Activated T-cell treated with anti-CD3 and anti-CD28 coated beads, Interleukin-2, amount 50 U/mL, for 4 hours (primary cell): ENCODE data around the gene NUP210L. TPM values are rescaled to one million over a fixed set of nuclear protein-coding genes. Genes with fewer than 3 reads are reported as not detected.

ENCODE experiments used
- ATAC-seq, 2 donors: fragments of 200-7000 bp; cut with Tn5 transposase; one replicate each; pipeline ENCODE4 v1.10.0; 2021
- DNase-seq: peaks from one replicate; pipeline ENCODE4 v3.0.0-alpha.2; 2020
- H3K27me3 Mint-ChIP-seq: one replicate; pipeline ENCODE4 v1.8.0; 2021; ENCODE audit warnings: low read depth, mixed read lengths
- H3K36me3 Mint-ChIP-seq: one replicate; pipeline ENCODE4 v1.8.0; 2022; ENCODE audit warnings: mixed read lengths; ENCODE audit not compliant: insufficient read depth
- H3K4me1 Mint-ChIP-seq: one replicate; pipeline ENCODE4 v1.8.0; 2021; ENCODE audit warnings: low read depth, mixed read lengths
- H3K4me3 Mint-ChIP-seq: one replicate; pipeline ENCODE4 v1.8.0; 2021; ENCODE audit warnings: mild to moderate bottlenecking, moderate library complexity, mixed read lengths
- H3K9me3 Mint-ChIP-seq: one replicate; pipeline ENCODE4 v1.8.0; 2021; ENCODE audit warnings: mixed read lengths
- total RNA-seq, 3 donors: library from RNA; stranded (reverse); gene quantifications; one replicate each; pipeline ENCODE4 v1.2.1, GENCODE V29; 2021

The NUP210L gene
- total RNA-seq, 3 donors from 2014 or later, result 0.05 to 0.08 (median 0.08) TPM

DNA sequence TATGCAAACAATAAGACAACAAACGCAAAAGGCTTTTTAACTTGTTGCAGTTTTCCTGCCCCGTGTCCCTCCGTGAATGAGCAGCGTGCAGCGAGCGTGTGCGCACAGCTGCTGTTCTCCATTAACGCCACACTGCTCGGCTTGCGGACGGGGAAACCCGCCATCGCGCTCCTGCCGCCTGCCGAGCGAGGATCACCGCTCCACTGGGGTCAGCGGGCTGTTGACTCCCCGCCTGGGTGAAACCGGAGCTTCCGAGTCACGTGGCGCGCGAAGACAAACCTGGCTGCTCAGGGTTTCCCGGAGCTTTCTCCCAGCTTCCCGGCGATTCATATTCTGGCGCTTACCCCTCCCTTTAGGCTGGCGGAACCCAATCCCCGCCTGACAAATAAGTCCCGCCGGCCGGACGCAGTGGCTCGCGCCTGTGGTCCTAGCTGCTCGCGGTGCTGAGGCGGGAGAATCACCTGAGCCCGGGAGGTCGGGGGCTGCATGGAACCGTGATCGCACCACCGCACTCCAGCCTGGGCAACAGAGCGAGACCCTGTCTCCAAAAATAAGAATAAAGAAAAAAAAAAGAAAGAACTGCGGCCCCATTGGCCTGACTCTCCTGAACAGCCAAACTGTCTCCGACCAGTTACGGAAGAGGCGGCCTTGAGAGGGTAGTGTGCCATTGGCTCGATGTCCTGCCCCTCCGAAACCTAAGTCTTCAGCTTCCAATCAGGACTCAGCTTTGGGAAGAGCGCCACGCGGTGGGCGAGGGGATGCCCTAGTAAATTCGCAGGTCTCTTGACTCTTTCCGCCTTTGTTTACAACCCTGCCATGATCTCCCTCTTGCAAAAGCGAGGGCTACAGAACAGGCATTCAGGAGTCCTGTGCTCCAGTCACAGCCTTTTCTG, 187.5 kb downstream of the NUP210L start, which contains the start of gene CREB3L4:
Gene CREB3L4 (plus strand): TSS at position 796 of the 893 bp plus-strand sequence. CDS start 624 bp downstream, outside the sequence.
- Mint-ChIP-seq H3K4me3 (peak within 1 kb of the TSS; percentile 85), H3K9me3 (no peaks in the 10 kb centered on the region), H3K36me3 (no peaks in the 10 kb centered on the region), H3K4me1 (peaks cover 47% of the 10 kb centered on the region), H3K27me3 (no peaks in the 10 kb centered on the region)
- ATAC-seq (peak; percentile 88 to 90), DNase-seq (peak; percentile 75)

DNA sequence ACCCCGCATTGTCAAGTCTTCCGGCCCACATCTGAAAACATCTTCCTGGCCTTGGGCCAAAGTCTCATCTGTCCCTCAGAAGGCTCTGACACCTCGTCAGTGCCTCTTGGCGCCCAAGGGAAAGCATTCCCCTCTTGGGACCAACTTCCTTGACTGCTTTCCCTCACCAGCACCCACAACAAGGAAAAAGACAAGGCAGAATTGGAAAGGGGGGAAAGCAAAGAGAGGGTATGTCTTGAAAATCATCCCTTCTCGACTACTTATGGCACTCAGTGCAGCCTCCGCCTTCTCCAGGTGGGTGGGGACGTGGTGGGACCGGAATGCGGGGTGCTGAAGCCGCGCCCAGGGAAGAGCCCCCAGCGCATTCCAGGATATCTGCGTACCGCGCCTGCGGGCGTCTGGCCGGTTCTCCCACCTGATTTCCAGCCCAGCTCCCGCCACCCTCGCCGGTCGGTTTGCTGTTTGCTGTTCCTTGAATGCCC, 191.0 kb downstream of the NUP210L start:
- DNase-seq (no peak), ATAC-seq (no peak)
- Mint-ChIP-seq H3K4me1 (peaks cover 59% of the 10 kb centered on the region), H3K4me3 (peak overlapping the region; percentile 94), H3K27me3 (no peaks in the 10 kb centered on the region), H3K9me3 (no peaks in the 10 kb centered on the region), H3K36me3 (peaks cover 3% of the 10 kb centered on the region)

DNA sequence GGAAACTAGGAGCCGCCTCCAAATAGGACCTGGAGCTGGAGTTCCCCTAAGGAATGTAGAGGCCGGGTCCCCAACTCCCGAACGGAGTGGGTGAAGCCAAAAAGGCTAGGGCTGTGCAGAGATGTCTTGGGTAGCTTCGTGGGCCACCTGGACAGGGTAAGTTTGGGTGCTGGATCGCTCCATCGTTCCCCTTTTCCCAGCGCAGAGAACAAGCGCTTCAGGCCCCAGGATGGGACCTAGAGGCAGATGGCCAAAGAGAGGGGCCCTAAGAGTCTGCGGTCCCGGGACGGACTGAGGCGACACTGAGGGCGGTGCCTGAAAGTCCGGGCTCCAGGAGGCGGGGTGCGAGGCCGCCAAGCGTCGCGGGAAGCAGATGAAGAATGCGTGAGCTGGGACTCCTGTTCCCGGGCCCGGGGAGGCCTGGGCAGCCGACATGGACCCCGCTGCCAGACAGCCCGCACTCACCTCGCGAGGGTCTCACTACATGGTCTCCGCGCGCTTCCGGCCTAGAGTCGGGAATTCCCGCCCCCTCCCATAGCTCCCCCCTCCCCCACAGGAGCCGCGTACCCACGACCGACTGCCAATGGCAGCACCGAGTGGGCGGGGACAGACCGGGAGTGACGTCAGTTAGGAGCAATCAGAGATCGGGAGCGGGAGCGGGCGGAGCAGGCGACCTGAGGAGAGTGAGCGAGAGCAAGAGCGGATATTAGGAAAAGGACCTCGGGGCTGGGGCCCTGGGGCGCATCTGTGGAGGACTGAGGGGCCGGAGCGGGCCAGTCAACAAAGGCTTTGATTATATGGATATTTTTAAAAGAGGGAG, 191.6 kb downstream of the NUP210L start, which contains the start of gene SLC39A1:
Gene SLC39A1 (minus strand): TSS at position 508 of the 820 bp plus-strand sequence. CDS start 822 bp downstream, outside the sequence.
- H3K9me3 Mint-ChIP-seq, result no peaks in the 10 kb centered on the region
- H3K4me3 Mint-ChIP-seq, result peak within 1 kb of the TSS; percentile 94
- ATAC-seq, result peak; percentile 54 to 62
- no peaks in the 10 kb centered on the region for H3K27me3 Mint-ChIP-seq
- peak; percentile 94 for DNase-seq
- H3K4me1 Mint-ChIP-seq, result peaks cover 61% of the 10 kb centered on the region
- H3K36me3 Mint-ChIP-seq, result peaks cover 3% of the 10 kb centered on the region

DNA sequence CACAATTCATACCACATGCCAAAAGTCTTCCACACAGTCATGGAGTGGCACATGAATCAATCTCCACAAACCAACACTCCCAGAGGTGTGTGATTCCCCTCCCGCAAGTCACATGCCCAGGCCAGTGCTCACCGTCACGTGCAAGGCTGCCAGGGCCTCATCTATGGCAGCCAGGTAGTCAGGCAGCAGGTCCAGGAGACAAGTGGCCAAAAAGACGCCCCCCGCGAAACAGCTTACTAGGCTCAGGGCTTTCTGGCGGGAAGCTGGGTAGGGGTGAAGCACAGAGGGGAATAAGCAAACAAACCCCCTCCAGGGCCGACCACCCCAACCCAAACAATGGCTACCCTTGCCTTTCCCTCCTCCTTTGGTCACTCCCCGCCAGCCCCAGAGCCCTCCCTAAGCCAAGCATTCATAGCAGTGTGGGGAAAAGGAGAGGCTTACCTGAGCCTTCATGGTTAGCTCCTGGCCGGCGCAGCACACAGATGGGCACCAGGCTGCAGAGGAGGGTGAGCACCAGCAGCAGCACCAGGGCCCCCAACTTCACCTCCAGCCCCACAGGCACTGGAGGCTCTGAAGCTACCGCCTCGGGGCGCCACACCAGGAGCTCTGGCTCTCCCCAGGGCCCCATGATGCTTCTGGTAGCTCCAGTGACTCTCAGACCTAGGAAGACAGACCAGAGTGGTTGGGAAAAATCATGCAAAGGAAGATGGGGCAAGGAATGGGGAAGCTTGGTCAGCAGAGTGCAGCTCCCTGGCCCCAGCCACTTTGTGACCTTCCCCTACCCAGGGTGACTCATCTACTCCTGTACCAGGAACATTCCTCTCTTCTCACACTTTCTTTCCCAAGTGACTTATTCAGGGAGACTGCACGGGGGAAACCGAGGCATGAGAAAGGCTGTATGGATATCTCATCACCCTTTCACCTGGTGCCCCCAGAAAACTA, 192.5 kb downstream of the NUP210L start:
- DNase-seq, result no peak
- H3K4me3 Mint-ChIP-seq, result peak overlapping the region; percentile 94
- ATAC-seq, result no peak
- peaks cover 3% of the 10 kb centered on the region for H3K36me3 Mint-ChIP-seq
- H3K27me3 Mint-ChIP-seq, result no peaks in the 10 kb centered on the region
- H3K4me1 Mint-ChIP-seq, result peaks cover 55% of the 10 kb centered on the region
- H3K9me3 Mint-ChIP-seq, result no peaks in the 10 kb centered on the region

DNA sequence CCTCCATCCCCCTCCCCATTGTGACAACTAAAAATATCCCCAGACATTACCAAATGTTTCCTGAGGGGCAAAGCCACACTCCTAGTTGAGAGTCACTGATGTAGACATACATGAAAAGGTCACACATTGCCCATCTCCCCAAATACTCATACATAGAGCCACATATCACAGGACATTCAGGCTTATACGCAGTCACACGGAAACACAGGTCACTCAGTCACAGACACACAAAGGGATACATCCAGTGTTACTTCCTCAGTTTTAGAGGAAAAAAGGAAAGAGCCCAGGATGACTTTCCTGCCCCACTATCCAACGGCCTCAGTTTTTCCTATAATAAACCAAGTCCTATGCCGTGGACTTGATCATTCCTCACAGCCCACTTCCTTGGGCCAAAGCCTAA, 193.5 kb downstream of the NUP210L start:
- ATAC-seq (no peak), DNase-seq (no peak)
- H3K27me3 Mint-ChIP-seq, result no peaks in the 10 kb centered on the region
- H3K4me3 Mint-ChIP-seq, result peak overlapping the region; percentile 94
- peaks cover 56% of the 10 kb centered on the region for H3K4me1 Mint-ChIP-seq
- no peaks in the 10 kb centered on the region for H3K9me3 Mint-ChIP-seq
- peaks cover 3% of the 10 kb centered on the region for H3K36me3 Mint-ChIP-seq

DNA sequence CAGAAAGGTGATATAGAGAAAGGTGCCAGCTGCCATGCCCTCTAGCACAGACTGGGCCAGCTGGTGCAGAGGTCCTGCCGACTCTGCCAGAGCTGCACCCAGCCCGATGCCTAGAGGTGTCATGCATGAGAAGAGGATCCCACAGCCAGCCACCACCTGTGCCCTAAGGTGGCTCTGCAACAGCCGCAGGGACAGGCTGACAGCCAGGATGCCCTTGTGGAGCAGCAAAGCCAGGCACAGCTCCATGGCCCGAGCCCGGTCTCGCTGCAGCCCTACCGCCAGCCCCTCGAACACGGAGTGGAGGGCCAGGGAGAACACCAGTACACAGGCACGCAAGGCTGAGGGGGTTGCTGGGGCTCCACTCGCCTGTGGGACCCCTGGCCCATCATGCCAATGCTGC, 194.7 kb downstream of the NUP210L start:
- DNase-seq (no peak), ATAC-seq (no peak)
- peaks cover 56% of the 10 kb centered on the region for H3K4me1 Mint-ChIP-seq
- H3K4me3 Mint-ChIP-seq, result no peak overlapping the region
- no peaks in the 10 kb centered on the region for H3K27me3 Mint-ChIP-seq
- H3K9me3 Mint-ChIP-seq, result no peaks in the 10 kb centered on the region
- peaks cover 3% of the 10 kb centered on the region for H3K36me3 Mint-ChIP-seq

DNA sequence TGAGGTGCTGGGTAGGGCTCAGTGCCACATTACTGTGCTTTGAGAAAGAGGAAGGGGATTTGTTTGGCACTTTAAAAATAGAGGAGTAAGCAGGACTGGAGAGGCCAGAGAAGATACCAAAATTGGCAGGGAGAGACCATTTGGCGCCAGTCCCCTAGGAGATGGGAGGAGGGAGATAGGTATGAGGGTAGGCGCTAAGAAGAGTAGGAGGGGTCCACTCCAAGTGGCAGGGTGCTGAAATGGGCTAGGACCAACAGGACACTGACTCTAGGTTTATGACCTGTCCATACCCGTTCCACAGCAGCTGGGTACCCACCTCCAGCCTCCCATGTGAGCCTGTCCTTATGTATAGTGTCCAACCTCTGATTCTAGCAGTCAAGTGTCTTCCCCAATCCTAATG, 195.4 kb downstream of the NUP210L start:
- Mint-ChIP-seq H3K4me1 (peaks cover 58% of the 10 kb centered on the region), H3K27me3 (no peaks in the 10 kb centered on the region)

DNA sequence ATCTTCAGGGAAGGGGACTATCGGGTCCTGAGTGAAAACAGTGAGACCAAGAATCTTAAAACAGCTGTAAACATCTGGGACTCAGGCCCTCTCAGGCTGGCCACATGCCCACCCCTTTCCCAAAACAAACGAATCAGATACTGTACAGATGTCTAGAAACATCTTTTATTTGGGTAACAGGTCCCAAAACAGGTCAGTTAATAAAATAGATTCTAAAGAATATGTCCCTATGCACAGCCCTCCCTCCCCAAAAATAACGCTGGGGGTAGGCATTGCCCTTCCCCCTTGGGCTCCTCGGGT, 196.0 kb downstream of the NUP210L start:
- no peaks in the 10 kb centered on the region for H3K9me3 Mint-ChIP-seq
- H3K27me3 Mint-ChIP-seq, result no peaks in the 10 kb centered on the region
- DNase-seq, result no peak
- no peak for ATAC-seq
- H3K36me3 Mint-ChIP-seq, result peaks cover 8% of the 10 kb centered on the region
- H3K4me3 Mint-ChIP-seq, result peak overlapping the region; percentile 98
- H3K4me1 Mint-ChIP-seq, result peaks cover 59% of the 10 kb centered on the region

More for the DNA sequence above, 195.4 kb downstream of the NUP210L start:
- no peaks in the 10 kb centered on the region for H3K9me3 Mint-ChIP-seq
- DNase-seq (no peak), ATAC-seq (no peak)
- no peak overlapping the region for H3K4me3 Mint-ChIP-seq
- H3K36me3 Mint-ChIP-seq, result peaks cover 3% of the 10 kb centered on the region

DNA sequence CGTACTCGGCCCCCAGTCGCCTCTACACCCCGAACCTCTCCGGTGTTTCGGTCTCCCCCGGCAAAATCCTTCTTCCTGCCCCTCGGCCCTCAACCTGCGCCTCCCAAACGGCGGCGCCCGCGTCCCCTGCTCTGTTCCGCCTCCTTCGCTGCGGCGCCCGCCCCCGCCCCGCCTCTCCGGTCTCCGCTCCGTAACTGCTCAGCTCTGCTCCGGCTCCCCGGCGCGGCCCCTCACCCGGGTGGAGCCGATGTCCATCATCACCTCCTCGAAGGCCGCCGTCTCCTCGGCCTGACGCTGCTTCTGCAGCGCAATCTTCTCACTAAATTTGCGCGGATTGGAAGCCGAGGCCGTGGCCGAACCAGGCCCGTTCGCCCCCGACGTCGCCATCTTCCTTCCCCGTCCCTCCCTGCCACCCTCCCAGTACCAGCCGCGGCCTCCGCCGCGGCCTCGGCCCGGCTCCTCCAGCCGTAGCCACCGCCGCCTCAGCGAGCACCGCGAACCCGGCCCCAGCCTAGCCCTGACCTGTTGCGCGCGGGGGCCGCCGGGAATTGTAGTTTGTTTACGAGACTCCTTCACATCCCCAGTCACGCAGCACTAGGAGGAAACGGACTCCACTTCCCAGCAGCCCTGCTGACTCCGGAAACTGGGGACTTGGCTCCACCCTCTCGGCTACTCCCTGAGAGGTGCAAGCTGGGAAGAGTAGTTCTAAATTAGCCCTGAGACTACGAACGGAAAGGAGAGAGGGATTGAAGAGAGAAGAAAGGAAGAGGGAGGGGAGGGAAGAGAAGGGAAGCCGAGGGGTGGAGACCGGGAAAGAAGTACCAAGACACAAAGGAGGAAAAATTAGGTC, 196.5 kb downstream of the NUP210L start, which contains the start of gene CRTC2:
Gene CRTC2 (minus strand): TSS at position 502 of the 850 bp plus-strand sequence. CDS start 115 bp downstream, at position 387.
- Mint-ChIP-seq H3K36me3 (peaks cover 9% of the 10 kb centered on the region), H3K4me3 (peak within 1 kb of the TSS; percentile 98), H3K27me3 (no peaks in the 10 kb centered on the region), H3K4me1 (peaks cover 56% of the 10 kb centered on the region), H3K9me3 (no peaks in the 10 kb centered on the region)
- DNase-seq (peak; percentile 94), ATAC-seq (peak; percentile 92 to 93)

DNA sequence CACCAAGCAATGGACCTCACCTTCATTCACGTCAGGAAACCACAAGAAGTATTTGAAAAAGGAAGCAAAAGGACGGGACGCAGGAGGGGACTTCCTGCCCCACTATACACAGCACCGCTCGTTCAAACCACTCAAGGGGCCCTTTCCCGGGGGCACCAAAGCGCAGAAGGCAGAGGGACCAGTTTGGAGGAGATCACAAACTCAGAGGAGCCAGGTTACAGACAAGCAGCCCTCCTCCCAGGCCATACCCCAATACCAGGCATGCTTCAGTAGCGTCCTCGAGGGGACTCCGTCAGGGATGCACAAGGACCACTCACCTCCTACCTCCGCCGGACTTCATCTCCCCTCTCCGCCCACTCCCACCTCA, 197.1 kb downstream of the NUP210L start:
- H3K4me1 Mint-ChIP-seq, result peaks cover 56% of the 10 kb centered on the region
- peak overlapping the region; percentile 98 for H3K4me3 Mint-ChIP-seq
- peak; percentile 19 to 20 for ATAC-seq
- H3K27me3 Mint-ChIP-seq, result no peaks in the 10 kb centered on the region
- H3K9me3 Mint-ChIP-seq, result no peaks in the 10 kb centered on the region
- DNase-seq, result no peak
- peaks cover 9% of the 10 kb centered on the region for H3K36me3 Mint-ChIP-seq

DNA sequence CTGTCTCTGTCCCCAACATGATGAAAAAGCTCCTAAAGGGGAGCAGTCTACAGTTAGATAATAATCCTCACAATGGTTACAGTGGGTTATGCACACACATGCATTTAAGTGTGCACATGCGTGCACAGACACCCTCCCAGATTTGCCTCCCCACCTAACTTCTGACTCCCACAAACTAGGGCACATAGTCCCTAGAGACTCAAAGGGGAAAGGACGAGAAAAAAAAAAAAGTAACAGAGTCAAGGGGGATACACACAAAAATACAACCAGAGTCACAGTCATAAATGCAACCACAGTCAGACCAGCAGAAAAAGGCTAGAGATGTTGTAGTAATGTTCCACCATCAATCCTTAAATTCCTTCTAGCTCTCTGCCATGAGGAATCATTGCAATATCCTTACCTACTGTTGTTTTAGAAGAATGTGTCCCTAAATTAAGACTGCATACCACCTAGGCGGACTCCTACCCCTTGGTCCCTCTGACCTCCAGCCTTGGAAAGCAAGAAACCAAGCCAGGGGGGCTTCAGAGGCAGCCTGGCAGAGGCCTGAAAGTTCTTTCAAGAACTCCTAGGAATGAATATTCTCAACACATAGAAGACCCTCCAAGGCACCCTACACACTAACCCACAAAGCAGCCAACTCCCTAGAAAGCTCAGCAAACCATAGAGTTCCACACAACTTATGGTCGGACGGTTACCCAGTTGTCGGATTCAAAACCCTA, 197.7 kb downstream of the NUP210L start:
- H3K4me1 Mint-ChIP-seq, result peaks cover 50% of the 10 kb centered on the region
- DNase-seq (no peak), ATAC-seq (no peak)
- peaks cover 10% of the 10 kb centered on the region for H3K36me3 Mint-ChIP-seq
- no peaks in the 10 kb centered on the region for H3K27me3 Mint-ChIP-seq
- H3K9me3 Mint-ChIP-seq, result no peaks in the 10 kb centered on the region
- peak overlapping the region; percentile 98 for H3K4me3 Mint-ChIP-seq

DNA sequence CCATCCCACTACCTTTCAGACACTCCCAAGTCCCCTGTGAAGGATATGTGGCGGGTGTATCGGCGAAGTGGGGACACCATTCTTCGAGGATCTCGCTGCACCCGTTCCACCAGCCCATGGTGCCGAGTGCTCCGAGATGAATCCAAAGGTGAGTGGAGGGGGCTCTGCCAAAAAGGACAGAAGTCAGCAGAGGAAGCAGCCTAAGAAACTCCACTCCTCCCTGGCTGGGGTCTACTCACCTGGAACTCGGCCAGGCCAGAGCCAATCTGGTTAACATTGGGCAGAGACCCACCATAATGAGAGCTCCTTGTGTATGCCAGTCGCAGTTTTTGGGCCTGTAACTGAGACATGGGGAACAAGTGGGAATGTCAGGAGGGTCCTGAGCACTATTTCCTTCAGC, 200.0 kb downstream of the NUP210L start:
- H3K36me3 Mint-ChIP-seq, result peaks cover 24% of the 10 kb centered on the region
- ATAC-seq, result no peak
- H3K4me3 Mint-ChIP-seq, result no peak overlapping the region
- DNase-seq, result no peak
- H3K9me3 Mint-ChIP-seq, result no peaks in the 10 kb centered on the region
- peaks cover 43% of the 10 kb centered on the region for H3K4me1 Mint-ChIP-seq
- no peaks in the 10 kb centered on the region for H3K27me3 Mint-ChIP-seq
